Epithelial cell of proximal tubule (primary cell): ENCODE measurements around the gene ARPC4. TPM values are rescaled to one million over a fixed set of nuclear protein-coding genes. Genes with fewer than 3 reads are reported as not detected.

Source experiments
- DNase-seq: peaks from one replicate; pipeline ENCODE4 v3.0.0-alpha.2; 2011; ENCODE audit warnings: low read depth
- H3K4me3 ChIP-seq: 2 replicates; pipeline ENCODE4 v1.5.1; 2011; ENCODE audit warnings: low read depth, mild to moderate bottlenecking, low read length
- total RNA-seq: library from RNA; depleted of rRNA; stranded (reverse); fragments of >200 nt; gene quantifications from 2 replicates; pipeline ENCODE4 v1.2.3, GENCODE V29; 2015
- TF ChIP-seq, protein P1 (sequence below): conservative IDR thresholded peaks from 2 replicates; pipeline ENCODE4 v1.5.1; 2012; ENCODE audit warnings: low read depth, mild to moderate bottlenecking, low read length

ARPC4 gene
- total RNA-seq, 1 donor from 2014 or later, result 153 TPM

DNA sequence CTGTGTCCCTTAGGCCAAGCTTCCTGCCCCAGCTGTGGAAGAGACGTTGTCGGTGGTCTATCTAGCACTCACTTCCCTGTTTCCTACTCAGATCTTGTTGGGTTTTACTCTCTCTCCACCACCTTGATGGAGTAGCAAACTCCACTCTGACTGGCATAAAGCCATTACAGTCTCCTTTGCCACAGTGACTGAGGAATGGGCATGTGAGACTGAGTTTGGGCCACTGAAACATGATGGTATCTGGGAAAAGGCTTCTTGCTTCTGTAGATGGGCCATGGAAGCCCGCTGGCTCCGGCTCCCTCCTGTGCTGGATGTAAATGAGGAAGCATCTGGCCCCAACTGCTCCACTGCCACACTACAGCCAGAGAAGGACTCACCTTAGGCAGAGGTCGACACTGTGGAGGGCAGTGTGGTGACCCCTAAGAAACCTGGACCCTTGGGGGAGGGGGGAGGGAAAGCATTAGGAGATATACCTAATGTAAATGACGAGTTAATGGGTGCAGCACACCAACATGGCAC, 13.7 kb upstream of the ARPC4 start:
- TF ChIP-seq, protein P1, sequence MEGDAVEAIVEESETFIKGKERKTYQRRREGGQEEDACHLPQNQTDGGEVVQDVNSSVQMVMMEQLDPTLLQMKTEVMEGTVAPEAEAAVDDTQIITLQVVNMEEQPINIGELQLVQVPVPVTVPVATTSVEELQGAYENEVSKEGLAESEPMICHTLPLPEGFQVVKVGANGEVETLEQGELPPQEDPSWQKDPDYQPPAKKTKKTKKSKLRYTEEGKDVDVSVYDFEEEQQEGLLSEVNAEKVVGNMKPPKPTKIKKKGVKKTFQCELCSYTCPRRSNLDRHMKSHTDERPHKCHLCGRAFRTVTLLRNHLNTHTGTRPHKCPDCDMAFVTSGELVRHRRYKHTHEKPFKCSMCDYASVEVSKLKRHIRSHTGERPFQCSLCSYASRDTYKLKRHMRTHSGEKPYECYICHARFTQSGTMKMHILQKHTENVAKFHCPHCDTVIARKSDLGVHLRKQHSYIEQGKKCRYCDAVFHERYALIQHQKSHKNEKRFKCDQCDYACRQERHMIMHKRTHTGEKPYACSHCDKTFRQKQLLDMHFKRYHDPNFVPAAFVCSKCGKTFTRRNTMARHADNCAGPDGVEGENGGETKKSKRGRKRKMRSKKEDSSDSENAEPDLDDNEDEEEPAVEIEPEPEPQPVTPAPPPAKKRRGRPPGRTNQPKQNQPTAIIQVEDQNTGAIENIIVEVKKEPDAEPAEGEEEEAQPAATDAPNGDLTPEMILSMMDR, result no peak
- no peak overlapping the region for H3K4me3 ChIP-seq

DNA sequence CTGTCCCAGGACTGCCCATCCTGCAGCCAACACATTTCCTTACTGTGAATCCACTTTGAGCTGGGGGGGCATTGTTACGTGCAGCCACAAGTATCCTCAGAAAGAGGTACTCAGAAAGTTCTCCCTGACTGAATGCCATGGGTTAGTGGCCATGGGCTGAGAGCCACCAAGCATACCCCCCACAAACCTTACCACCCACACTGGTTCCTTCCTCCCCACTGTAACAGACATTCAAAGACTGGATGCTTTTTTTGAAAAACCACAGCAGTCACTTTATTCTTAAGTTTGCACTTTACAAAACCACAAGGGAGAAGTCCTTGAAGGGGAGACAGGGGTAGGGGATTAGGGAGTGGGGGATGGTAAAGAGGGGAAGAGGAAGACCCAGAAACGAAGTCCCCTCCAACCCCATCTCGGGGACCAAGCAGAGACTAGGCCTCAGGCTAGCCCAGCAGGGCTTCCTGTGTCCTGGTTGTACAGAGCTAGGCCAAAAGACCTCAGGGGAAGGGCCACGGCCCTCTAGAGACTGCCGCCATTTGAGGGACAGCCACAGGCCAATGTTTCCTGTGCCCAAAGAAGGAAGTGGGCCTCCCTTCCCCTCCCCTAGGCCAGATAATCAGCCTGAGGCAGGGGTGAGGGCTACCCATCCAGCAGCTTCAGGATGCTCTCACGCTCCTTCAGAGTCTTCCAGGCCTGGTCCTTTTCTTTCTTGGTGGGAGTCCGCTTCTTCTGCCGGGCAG, 13.0 kb upstream of the ARPC4 start:
- H3K4me3 ChIP-seq, result no peak overlapping the region
- TF ChIP-seq, protein P1, result no peak
- DNase-seq, result no peak

More for the DNA sequence above, 13.7 kb upstream of the ARPC4 start:
- no peak for DNase-seq

DNA sequence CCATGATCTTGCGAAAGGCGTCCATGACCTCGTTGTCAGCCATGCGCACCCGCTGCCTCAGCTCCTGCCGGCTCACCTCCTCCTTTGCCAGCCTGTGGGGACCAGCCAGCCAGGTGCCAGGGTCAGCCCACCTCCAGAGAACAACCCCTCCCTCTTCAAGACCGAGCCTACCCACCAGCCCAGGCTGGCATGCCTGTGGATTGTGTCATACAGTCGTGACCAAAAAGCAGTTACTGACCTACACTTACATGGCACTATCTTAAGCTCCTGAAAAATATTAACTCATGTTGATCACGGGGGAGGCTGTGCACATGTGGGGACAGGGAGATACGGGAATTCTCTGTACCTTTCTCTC, 12.4 kb upstream of the ARPC4 start:
- no peak overlapping the region for H3K4me3 ChIP-seq
- DNase-seq, result no peak
- TF ChIP-seq, protein P1, result no peak

DNA sequence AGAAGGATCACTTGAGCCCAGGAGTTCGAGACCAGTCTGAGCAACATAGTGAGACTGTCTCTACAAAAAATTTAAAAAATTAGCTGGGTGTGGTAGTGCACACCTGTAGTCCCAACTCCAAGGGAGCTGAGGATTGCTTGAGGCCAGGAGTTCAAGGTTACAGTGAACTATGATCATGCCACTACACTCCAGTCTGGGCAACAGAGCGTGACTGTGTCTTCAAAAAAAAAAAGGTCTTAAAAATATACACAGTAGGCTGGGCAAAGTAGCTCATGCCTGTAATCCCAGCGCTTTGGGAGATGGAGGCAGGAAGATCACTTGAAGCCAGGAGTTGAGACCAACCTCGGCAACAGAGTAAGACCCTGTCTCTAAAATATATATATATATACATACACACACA, 12.0 kb upstream of the ARPC4 start:
- no peak for DNase-seq
- H3K4me3 ChIP-seq, result no peak overlapping the region
- TF ChIP-seq, protein P1, result no peak

DNA sequence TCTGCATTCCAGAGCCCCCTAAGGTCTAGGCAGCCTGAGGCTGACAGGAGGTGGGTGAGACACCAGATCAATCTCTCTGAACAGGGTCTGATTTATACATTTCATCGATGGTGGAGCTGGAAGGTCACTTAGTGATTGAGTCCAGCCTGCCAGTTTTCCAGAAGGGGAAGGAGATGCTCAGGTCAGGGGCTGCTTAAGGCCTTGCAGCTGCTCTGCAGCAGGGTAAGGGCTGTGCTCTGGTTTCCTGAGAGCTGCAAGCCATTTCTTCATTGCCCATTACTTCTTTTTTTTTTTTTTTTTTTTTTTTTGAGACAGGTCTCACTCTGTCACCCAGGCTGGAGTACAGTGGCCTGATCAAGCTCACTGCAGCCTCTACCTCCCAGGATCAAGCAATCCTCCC, 11.3 kb upstream of the ARPC4 start:
- DNase-seq, result no peak
- H3K4me3 ChIP-seq, result no peak overlapping the region
- TF ChIP-seq, protein P1, result no peak

DNA sequence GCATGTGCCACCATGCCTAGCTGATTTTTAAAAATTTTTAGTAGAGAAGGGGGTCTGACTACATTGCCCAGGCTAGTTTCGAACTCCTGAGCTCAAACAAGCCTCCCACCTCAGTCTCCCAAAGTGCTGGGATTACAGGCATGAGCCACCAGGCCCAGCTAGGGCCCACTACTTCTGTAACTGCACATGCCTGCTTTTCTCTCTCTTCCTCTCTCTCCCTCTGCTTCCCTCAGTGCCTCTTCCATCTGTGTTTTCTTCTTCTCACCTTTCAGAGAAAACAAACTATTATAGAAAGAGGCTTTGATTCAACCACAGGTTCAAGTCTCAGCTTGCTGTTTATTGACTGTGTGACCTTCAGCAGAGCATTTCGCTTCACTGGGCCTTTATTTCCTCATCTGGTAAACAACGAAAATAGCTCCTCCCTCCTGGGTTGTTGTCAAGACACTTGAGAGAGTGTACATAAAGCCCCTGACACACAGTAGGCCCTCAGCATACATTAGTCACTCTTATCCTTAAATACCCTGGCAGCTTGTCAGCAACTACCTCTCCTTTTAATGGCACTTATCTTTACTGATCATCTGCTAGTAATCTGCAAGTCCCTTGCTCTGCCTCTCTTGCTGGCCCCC, 10.8 kb upstream of the ARPC4 start:
- TF ChIP-seq, protein P1, result no peak
- DNase-seq, result no peak
- no peak overlapping the region for H3K4me3 ChIP-seq
